NCI-H1436 treated with DMSO at 0.1 percent for 48 hours (cell line): ENCODE measurements around the gene GARS1.
"Not testable (repeated sequence)": the region's sequence is repeated elsewhere in the genome, so short reads cannot be mapped to it uniquely, and the experiment has no call there.

Source experiments
- DNase-seq: peaks from one replicate; lab custom pipeline; 2025; lab: John Stamatoyannopoulos, UW

The GARS1 gene

DNA sequence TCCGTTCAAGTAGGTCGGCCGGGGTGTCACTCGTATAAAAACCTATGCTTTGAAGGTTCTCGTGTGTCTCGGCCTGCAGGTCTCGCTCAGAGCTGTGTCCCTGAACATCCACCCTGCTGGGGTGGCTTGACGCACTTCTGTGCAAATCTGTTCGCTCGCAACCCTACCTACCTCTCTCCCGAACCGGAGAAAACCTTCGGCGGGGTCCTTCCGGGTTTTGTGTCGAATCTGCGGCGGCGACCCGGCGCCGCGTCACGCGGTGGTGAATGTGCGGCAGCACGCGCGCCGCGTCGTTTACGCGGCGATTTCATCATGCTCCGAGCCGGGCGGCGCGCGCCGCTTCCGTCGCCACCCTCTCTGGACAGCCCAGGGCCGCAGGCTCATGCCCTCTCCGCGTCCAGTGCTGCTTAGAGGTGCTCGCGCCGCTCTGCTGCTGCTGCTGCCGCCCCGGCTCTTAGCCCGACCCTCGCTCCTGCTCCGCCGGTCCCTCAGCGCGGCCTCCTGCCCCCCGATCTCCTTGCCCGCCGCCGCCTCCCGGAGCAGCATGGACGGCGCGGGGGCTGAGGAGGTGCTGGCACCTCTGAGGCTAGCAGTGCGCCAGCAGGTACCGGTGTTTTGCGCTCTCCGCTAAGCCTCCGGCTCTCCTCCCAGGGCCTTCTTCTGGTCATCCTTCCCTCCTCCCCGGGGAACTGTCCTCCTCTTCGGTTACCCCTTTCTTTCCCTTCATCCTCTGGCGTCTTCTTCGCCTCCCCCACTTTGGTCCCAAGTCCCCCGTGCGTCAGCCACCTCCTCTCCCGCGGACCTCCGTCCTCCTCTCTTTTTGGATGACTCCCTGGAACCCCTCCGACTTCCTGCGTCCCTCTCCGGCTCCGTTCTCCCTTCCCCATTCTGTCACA lies at the start of gene GARS1:
Gene GARS1, plus strand, starts transcription at position 339 of the 896 bp plus-strand sequence. Its CDS starts 44 bp downstream, at position 383.
- DNase-seq = peak; percentile 22

- no peak for DNase-seq
These were observed 48.7 kb upstream of the GARS1 start for GRCh38 chr7:30545791-30546555.

GRCh38 chr7:30546596-30546995 lies 48.1 kb upstream of the GARS1 start:
- DNase-seq = no peak

GRCh38 chr7:30548845-30549244 lies 45.8 kb upstream of the GARS1 start:
- DNase-seq = no peak

- DNase-seq = no peak
These were observed 44.7 kb upstream of the GARS1 start for GRCh38 chr7:30549931-30550493.

- DNase-seq = no peak
These were observed 42.3 kb upstream of the GARS1 start for GRCh38 chr7:30552330-30552729.

- no peak for DNase-seq
These were observed 41.5 kb upstream of the GARS1 start for GRCh38 chr7:30553141-30553540.

DNA sequence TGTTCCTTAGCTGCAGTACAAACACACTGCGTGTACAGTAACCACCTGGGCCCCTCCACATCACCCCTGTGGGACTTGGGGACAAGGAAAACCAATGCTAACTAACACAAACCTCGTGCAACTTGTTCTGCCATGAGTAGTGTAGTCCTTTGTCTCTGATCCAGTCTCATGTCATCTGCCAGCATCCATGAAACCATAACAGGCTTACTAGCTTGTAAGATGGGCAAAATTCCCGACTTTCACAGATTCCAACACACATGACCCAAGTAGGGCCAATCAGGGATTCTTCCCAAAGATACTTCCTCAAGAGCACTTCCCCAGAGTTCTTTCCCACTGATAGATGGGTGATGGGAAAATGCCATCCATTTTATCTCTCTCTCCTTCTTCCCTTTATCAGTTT lies 41.1 kb upstream of the GARS1 start:
- no peak for DNase-seq

DNA sequence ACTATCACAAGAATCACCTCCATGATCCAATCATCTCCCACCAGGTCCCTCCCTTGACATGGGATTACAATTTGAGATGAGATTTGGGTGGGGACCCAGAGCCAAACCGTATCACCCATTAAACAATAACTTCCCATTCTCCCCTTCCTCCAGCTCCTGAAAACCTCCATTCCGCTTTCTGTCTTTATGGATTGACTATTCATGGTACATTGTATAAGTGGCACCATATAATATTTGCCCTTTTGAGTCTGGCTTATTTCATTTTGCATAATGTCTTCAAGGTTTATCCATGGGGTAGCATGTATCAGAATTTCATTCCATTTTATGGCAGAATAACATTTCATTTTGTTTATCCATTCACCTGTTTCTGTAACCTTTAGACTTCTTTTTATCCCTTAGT lies 39.2 kb upstream of the GARS1 start:
- no peak for DNase-seq

DNA sequence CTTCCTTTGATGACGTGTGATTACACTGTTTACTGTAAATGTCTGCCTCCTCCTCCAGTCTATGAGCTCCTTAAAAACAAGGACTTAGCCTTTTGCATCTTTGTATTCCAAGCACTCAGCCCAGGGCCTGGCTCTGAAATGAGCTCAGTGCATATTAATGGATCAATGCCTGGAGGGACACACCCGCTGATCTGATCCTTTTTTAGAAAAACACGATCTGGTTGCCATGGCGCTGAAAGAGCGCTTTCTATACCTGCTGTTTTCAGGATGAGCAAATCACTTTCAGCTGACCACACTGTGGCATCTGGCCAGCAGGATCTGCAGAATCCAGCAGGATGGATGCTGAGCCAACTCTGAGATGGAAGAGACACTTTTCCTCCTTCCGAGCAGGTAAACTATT lies 37.8 kb upstream of the GARS1 start:
- DNase-seq = no peak

DNA sequence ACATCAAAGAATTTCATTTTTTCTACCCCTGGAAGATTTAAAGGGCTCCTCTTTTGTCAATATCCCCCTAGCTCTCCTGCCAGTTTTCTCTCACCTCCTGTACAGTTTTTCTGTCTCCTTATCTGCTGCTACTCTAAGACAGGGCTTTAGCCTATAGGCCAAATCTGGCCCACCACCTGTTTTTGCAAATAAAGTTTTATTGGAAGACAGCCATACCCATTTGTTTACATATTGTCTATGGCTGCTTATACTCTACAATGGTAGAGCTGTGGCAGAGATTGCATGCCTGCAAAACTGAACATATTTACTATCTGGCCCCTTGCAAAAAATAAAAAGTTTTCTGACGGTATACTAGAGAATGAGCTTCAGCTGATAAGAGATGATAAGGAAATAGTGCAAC lies 37.4 kb upstream of the GARS1 start:
- no peak for DNase-seq

DNA sequence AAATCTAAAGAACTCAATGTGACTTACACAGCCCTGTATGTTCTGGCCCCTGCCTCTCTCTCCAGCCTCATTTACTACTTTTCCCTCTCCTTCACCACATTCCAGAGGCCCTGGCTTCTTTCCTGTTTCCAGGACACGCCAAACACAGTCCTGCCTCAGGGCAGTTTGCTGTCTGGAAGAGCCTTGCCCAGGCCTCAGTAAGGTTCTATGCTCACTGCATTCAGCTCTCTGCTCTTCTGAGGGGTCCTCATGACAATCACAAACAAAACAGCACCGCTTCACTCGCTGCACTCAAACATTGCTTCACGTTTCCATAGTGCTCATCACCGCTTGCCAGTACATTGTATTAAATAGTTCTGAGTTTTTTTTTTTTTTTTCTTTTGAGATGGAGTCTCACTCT lies 35.1 kb upstream of the GARS1 start:
- no peak for DNase-seq

DNA sequence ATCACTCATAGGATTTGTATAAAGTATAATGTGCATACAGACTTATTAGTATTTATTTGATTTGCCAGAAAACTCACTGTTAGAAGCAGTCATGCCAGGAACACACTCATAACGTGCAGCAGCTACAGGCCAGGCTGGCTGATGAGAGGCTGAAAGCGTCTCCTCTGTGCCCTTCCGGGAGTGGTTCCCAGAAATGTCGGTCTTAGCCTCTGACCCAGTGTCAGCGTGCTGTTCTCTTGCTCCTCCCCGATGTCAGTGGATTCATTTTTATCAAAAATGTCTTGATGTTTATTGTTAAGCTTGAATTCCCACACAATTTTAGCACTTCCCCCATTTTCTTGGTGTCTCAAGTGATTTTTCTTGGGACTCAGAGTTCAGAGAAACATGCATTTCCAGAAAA lies 33.3 kb upstream of the GARS1 start:
- DNase-seq = no peak

GRCh38 chr7:30562498-30562897 lies 32.2 kb upstream of the GARS1 start:
- no peak for DNase-seq

- DNase-seq = no peak
These were observed 31.8 kb upstream of the GARS1 start for GRCh38 chr7:30562909-30563308.

DNA sequence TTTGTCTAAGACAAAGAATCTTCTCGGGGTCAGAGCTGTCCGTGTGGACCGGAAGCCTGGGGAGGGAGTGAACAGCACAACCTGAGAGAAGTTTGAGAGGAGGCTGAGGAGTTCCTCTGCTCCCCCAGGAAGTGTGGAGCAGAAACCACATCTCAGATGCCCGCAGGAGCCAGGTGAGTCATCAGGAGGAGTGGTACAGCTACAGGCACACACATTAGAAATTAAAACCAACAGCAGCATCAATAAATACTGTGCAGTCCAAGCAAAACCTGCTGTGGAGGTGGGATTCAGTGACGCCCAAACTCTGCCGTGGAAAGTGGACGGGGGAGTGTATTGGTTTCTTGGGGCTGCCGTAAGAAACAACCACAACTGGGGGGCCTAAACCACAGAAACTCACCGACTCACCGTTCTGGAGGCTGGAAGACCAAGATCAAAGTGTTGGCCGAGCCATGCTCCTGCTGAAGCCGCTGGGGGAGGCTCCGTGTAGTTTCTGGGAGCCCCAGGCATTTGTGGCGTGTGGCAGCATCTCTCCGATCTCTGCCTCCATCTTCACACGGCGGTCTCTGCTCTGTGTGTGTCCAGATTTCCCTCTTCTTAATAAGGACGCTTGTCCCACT lies 31.2 kb upstream of the GARS1 start:
- DNase-seq = no peak

DNA sequence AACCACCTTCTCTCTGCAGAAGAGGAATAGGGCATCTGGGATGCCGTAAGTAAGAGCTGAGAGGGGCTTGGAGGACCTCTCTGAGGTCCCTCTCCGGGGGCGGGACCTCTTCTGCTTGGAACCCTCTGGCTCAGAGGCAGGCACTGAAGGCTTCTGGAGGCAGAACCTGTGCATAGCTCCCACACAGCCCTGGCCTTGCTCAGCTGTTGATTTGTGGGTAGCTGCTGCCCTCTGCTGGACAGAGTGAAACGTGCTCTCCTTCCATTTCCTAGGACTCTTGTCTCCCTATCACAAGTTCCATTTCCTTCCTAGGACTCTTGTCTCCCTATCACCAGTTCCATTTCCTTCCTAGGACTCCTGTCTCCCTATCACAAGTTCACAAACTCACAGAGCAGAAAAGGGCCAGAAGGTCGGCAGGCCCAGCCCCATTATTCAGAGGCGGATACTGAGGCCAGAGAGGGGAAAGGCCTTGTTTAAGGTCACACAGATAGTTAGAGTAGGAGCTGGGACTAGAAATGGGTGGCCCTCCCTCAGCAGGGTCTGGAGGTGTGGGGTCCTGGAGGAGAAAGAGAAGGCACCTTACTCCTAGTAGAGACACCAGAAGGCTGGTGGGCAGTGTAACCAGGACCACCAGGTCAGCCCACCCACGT lies 30.3 kb upstream of the GARS1 start:
- DNase-seq = no peak

- DNase-seq = no peak
These were observed 28.1 kb upstream of the GARS1 start for GRCh38 chr7:30566596-30566995.

GRCh38 chr7:30567081-30567480 lies 27.6 kb upstream of the GARS1 start:
- no peak for DNase-seq

GRCh38 chr7:30570238-30570637 lies 24.4 kb upstream of the GARS1 start:
- not testable (repeated sequence) for DNase-seq

DNA sequence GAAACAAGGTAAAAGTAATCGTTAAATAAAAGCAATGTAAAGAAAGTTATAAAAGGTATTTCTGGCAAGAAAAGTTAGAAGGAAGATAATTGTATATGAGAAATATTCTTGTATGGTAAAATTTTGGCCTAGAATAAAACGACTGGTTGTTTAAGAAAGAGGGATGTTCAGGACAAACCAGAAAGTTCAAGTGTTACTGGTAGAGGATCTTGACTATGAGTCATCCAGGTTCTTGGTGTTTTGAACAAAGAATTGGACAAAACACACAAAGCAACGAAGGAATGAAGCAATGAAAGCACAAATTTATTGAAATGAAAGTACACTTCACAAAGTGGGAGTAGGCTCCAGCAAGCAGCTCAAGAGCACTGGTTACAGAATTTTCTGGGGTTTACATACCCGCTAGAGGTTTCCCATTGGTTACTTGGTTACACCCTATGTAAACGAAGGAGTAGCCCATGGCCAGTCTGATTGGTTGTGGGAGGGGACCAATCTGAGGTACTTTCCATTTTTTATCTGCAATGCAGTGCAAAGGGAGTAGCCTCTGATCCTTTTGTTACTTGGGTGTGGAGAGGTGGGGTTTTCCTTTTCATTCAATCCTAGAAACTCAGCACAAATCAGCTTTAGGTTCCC lies 22.4 kb upstream of the GARS1 start:
- DNase-seq = no peak
